Measurements from ENCODE around the gene RAD23A. TPM values are rescaled to one million over a fixed set of nuclear protein-coding genes. Genes with fewer than 3 reads are reported as not detected.

The RAD23A gene
- total and polyA plus RNA-seq, 2 experiments from 2014 or later: 65.8 to 130 TPM

- peaks cover 50% of the 10 kb centered on the region for H3K79me2 ChIP-seq
- H3K36me3 ChIP-seq (replicated peaks; ENCODE audit: insufficient read depth, low read depth): no peaks in the 10 kb centered on the region
- WGBS (ENCODE audit: low lambda C conversion rate, missing lambda C conversion rate): 92% methylated on average over 7 of the region's 7 CpGs
- DNase-seq (ENCODE audit: low spot score): no peak
- H3K27ac ChIP-seq: no peak overlapping the region
- no peaks in the 10 kb centered on the region for H3K9me3 ChIP-seq (ENCODE audit: low read depth)
- H2AFZ ChIP-seq: no peak overlapping the region
- peaks cover 23% of the 10 kb centered on the region for H3K4me1 ChIP-seq (ENCODE audit: insufficient read depth)
- H3K9me2 ChIP-seq (replicated peaks; ENCODE audit: insufficient read depth): no peaks in the 10 kb centered on the region
- no peak overlapping the region for H3K4me2 ChIP-seq
- H4K20me1 ChIP-seq (ENCODE audit: insufficient read depth, poor library complexity, severe bottlenecking): peaks cover 28% of the 10 kb centered on the region
- H3K27me3 ChIP-seq: no peaks in the 10 kb centered on the region
- no peak for TF ChIP-seq EZH2 (IDR thresholded peaks at IDR 0.05; ENCODE audit: borderline replicate concordance)
- TF ChIP-seq CTCF (IDR thresholded peaks at IDR 0.05; ENCODE audit: poor library complexity): no peak
- no peak for TF ChIP-seq EZH2phosphoT487 (IDR thresholded peaks at IDR 0.05; ENCODE audit: low read depth, severe bottlenecking, unreplicated experiment)
- no peak overlapping the region for H3K4me3 ChIP-seq
These were observed 9.1 kb upstream of the RAD23A start for GRCh38 chr19:12936582-12936981.

- Histone ChIP-seq H3K79me2 (peaks cover 50% of the 10 kb centered on the region), H3K9me2 (replicated peaks; ENCODE audit: insufficient read depth) (no peaks in the 10 kb centered on the region), H4K20me1 (ENCODE audit: insufficient read depth, poor library complexity, severe bottlenecking) (peaks cover 28% of the 10 kb centered on the region), H3K4me3 (peak overlapping the region; percentile 17), H3K9me3 (ENCODE audit: low read depth) (no peaks in the 10 kb centered on the region), H3K36me3 (replicated peaks; ENCODE audit: insufficient read depth, low read depth) (no peaks in the 10 kb centered on the region), H3K27ac (peak overlapping the region; percentile 30), H3K4me2 (peak overlapping the region; percentile 83), H3K4me1 (ENCODE audit: insufficient read depth) (peaks cover 31% of the 10 kb centered on the region), H3K27me3 (no peaks in the 10 kb centered on the region), H2AFZ (peak overlapping the region; percentile 53)
- WGBS (ENCODE audit: low lambda C conversion rate, missing lambda C conversion rate): 32% methylated on average over 23 of the region's 23 CpGs
- TF ChIP-seq EZH2phosphoT487 (IDR thresholded peaks at IDR 0.05; ENCODE audit: low read depth, severe bottlenecking, unreplicated experiment) (no peak), CTCF (IDR thresholded peaks at IDR 0.05; ENCODE audit: poor library complexity) (no peak), EZH2 (IDR thresholded peaks at IDR 0.05; ENCODE audit: borderline replicate concordance) (no peak)
- peak; percentile 60 for DNase-seq (ENCODE audit: low spot score)
These were observed 8.4 kb upstream of the RAD23A start for GRCh38 chr19:12937093-12937926.

- Histone ChIP-seq H3K4me1 (ENCODE audit: insufficient read depth) (peaks cover 36% of the 10 kb centered on the region), H3K27ac (peak within 1 kb of the TSS; percentile 81), H3K79me2 (peaks cover 46% of the 10 kb centered on the region), H3K9me2 (replicated peaks; ENCODE audit: insufficient read depth) (no peaks in the 10 kb centered on the region), H3K27me3 (no peaks in the 10 kb centered on the region), H4K20me1 (ENCODE audit: insufficient read depth, poor library complexity, severe bottlenecking) (peaks cover 30% of the 10 kb centered on the region), H3K4me3 (peak within 1 kb of the TSS; percentile 56), H3K4me2 (peak within 1 kb of the TSS; percentile 90), H2AFZ (peak within 1 kb of the TSS; percentile 53), H3K9me3 (ENCODE audit: low read depth) (no peaks in the 10 kb centered on the region), H3K36me3 (replicated peaks; ENCODE audit: insufficient read depth, low read depth) (no peaks in the 10 kb centered on the region)
- TF ChIP-seq EZH2 (IDR thresholded peaks at IDR 0.05; ENCODE audit: borderline replicate concordance) (no peak), CTCF (IDR thresholded peaks at IDR 0.05; ENCODE audit: poor library complexity) (no peak), EZH2phosphoT487 (IDR thresholded peaks at IDR 0.05; ENCODE audit: low read depth, severe bottlenecking, unreplicated experiment) (no peak)
- under 1% methylated on average over 49 of the region's 63 CpGs for WGBS (ENCODE audit: low lambda C conversion rate, missing lambda C conversion rate)
- peak; percentile 99 for DNase-seq (ENCODE audit: low spot score)
These were observed 7.5 kb upstream of the RAD23A start, which contains the start of gene CALR for GRCh38 chr19:12937927-12938778. Gene CALR (plus strand): TSS chr19:12938609. CDS start chr19:12938680, 71 bp downstream.

Measured in hepatocyte (in vitro differentiated cells).